SK-N-MC (cell line): ENCODE results near the gene LSM2.
"Not testable (repeated sequence)": the region's sequence is repeated elsewhere in the genome, so short reads cannot be mapped to it uniquely, and the experiment has no call there.

Experiments used
- DNase-seq: peaks from one replicate; pipeline ENCODE4 v3.0.0-alpha.2; 2011; ENCODE audit warnings: low read depth, low spot score
- H3K27ac ChIP-seq: fragments of 200-600 bp; sonication (generic); 2 replicates; pipeline ENCODE4 v1.5.1; 2016; ENCODE audit warnings: mixed run types
- H3K36me3 ChIP-seq: fragments of 200-600 bp; sonication (generic); 2 replicates; pipeline ENCODE4 v1.6.1; 2017; ENCODE audit warnings: antibody characterized with exemption, low read length, mixed read lengths; ENCODE audit not compliant: insufficient read depth
- H3K4me3 ChIP-seq: fragments of 200-600 bp; sonication (generic); 2 replicates; pipeline ENCODE4 v1.5.1; 2016
- H3K9ac ChIP-seq: fragments of 200-600 bp; sonication (generic); 2 replicates; pipeline ENCODE4 v1.8.0; 2017; ENCODE audit warnings: mixed run types, mixed read lengths; ENCODE audit not compliant: insufficient read length
- H3K9me3 ChIP-seq: fragments of 200-600 bp; sonication (generic); 2 replicates; pipeline ENCODE4 v1.6.1; 2017; ENCODE audit warnings: low read depth, mild to moderate bottlenecking, antibody characterized with exemption, low read length, moderate library complexity, mixed read lengths
- EZH2 ChIP-seq: fragments of 200-600 bp; sonication (generic); IDR thresholded peaks from one replicate; pipeline ENCODE4 v1.6.1; 2017; ENCODE audit warnings: antibody characterized with exemption
- FOXP2 ChIP-seq: optimal IDR thresholded peaks from 2 replicates; pipeline ENCODE3; 2011; ENCODE audit warnings: mild to moderate bottlenecking, moderate library complexity; ENCODE audit not compliant: insufficient read depth; ENCODE audit errors: extremely low read length, control extremely low read depth
- POLR2AphosphoS5 ChIP-seq: IDR thresholded peaks from 2 replicates; pipeline ENCODE4 v1.6.1; 2012; ENCODE audit warnings: mild to moderate bottlenecking, low read depth, low read length, borderline replicate concordance

Gene LSM2

DNA sequence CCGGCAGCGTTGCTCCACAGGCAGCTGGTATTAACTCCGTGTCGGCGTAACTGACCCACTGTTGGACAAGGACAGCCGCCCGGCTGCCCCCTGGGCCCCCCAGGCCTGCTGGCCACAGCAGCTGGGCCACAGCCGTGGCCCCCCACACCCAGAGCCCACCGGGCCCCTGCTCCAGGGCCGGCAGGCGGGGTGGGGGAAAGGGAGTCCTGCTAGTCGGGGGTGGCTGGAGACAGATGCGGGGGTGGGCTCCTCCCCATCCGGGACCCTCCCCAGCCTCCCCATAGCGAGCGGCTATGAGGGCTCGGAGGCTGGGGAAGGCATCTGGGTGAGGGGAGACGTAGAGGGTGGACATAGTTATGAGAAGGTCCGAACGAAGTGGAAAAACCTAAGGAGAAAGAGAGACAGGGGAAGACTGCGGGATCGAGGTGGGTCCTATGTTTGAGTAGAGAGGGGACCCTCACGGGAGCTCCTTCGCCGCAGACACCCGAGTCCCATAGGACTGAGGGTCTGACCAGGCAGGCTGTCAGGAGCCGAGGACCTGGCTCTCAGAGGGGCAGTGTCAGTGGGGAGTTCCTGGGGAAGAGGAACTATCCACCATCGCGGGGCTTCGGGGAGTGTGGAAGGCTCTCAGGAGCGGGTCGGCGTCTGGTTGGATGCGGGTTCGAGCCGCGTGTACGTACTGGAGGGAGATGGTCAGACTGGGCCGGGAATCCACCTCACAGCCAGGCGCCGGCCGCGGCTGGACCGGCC is 11.7 kb downstream of the LSM2 start:
- Histone ChIP-seq H3K4me3 (peak overlapping the region; percentile 98), H3K27ac (peak overlapping the region; percentile 86), H3K36me3 (peaks cover 37% of the 10 kb centered on the region), H3K9ac (peak overlapping the region; percentile 98), H3K9me3 (no peaks in the 10 kb centered on the region)
- DNase-seq: no peak
- TF ChIP-seq POLR2AphosphoS5 (0 out of 2 replicates have a peak, but pooled peaks have one; percentile 10), FOXP2 (no peak)

DNA sequence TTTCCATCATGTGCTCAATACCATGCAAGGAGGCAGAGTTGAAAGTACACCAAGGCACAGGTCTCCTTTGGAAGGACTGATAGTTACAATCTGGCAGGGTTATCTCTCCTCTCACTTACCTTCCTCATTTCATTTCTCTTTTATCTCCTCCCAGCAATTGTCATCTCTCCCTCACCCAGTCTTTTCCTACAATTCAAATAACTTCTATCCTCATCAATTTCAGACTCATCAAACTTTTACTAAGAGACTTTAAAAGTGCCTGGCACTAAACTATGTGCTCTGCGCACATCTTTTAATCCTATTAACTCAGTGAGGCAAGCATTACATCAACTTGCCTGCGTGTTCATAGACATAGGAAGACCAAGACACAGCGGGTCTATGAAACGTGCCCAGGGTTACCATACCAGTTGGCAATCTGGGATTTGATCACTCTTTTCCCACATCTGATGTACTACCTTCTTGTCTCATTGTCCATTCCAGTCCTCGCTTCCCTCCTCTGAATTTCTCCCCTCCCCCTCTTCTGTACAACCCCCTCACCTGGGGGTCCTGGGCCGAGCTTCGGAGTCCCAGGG is 12.4 kb downstream of the LSM2 start:
- Histone ChIP-seq H3K9ac (peak overlapping the region; percentile 98), H3K36me3 (peaks cover 42% of the 10 kb centered on the region), H3K27ac (peak overlapping the region; percentile 86), H3K4me3 (peak overlapping the region; percentile 98), H3K9me3 (no peaks in the 10 kb centered on the region)
- no peak for TF ChIP-seq EZH2
- no peak for DNase-seq

DNA sequence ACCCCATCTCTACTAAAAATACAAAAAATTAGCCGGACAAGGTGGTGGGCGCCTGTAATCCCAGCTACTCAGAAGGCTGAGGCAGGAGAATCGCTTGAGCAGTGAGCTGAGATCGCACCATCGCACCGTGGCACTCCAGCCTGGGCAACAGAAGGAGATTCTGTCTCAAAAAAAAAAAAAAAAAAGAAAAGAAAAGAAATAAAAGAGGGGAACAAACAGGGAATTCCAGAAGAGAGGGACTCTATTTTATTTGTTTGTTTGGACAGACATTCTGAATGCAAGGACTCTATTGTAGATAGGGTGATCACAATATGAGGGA is 12.9 kb downstream of the LSM2 start:
- DNase-seq, H3K9me3 ChIP-seq: not testable (repeated sequence)
- H3K36me3 ChIP-seq: peaks cover 46% of the 10 kb centered on the region
- peak overlapping the region; percentile 86 for H3K27ac ChIP-seq
- H3K4me3 ChIP-seq: peak overlapping the region; percentile 98
- peak overlapping the region; percentile 98 for H3K9ac ChIP-seq

DNA sequence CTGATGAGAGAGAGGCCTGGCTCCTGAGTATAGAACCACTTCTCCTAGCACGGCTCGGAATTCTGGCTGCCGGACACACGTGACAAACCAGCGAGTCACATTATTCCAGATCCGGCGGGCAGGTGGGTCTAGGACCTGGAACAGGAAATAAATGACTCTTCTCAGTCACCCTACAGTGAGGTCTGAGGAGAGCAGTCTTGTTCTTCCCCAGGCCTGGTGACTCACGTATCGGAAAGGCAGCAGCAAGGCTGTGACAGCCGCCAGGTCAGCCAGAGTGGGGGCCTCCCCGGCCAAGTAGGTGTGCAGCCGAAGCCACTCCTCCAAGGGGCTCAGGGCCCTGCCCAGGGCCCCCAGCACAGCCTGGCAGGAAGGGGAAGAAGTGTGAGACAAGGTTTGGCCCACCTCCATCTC is 14.0 kb downstream of the LSM2 start:
- Histone ChIP-seq H3K9me3 (no peaks in the 10 kb centered on the region), H3K36me3 (peaks cover 46% of the 10 kb centered on the region), H3K9ac (no peak overlapping the region), H3K4me3 (no peak overlapping the region), H3K27ac (0 out of 2 replicates have a peak overlapping the region, but pooled peaks have one; percentile 36)
- DNase-seq: no peak
- no peak for TF ChIP-seq EZH2
- no peak for TF ChIP-seq POLR2AphosphoS5
- no peak for TF ChIP-seq FOXP2

DNA sequence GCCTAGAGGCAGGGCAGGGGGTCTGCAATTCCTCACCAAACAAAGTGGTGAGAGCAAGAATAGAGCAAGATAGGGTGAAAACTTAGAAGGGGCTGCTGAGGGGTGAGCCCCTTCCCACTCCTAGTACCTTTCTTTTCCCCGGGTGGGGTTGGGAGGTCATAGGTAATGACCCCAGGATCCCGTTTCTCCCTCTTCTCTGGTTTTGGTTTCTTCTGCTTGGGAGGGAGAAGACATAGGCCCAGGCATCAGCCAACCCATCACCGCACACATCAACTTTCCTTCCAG is 14.7 kb downstream of the LSM2 start:
- no peak for DNase-seq
- TF ChIP-seq POLR2AphosphoS5 (no peak), EZH2 (no peak), FOXP2 (no peak)
- no peak overlapping the region for H3K4me3 ChIP-seq
- 0 out of 2 replicates have a peak overlapping the region, but pooled peaks have one; percentile 36 for H3K27ac ChIP-seq
- H3K9me3 ChIP-seq: no peaks in the 10 kb centered on the region
- H3K9ac ChIP-seq: no peak overlapping the region
- H3K36me3 ChIP-seq: peaks cover 52% of the 10 kb centered on the region

DNA sequence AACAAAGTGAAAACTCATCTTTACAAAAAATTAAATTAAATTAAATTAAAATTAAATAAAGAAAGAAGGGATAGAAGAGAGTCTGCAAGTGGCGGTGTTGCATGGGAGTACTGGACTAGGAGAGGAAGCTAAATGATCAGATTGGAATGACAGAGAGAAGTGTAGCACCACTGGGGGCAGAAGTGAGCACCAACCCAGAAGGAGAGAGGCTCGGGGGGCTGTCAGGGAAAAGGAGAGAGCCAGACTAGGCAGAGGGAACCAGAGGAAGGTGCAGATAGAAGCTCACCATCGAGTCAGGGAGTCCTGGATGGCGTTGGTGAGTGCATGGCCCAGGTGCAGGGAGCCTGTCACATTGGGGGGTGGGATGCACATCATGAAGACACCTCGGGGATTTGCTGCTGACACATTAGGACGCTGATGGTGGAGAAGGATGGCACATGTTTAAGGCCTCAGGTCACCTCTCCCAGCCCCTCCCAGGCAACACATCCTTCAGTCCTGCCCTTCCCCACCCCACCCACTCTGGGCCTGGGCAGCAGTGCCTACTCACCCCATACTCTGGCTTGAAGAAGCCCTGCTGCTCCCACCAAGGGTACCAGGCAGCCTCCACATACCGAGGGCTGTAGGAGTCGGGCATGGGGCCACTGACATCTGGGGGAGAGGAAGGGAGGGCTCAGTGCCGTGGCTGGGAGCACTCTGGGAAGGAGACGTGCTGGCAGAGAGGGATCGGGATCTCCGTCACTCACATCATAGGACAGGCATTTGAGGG is 15.3 kb downstream of the LSM2 start:
- no peak overlapping the region for H3K27ac ChIP-seq
- H3K4me3 ChIP-seq: no peak overlapping the region
- H3K9ac ChIP-seq: no peak overlapping the region
- no peak for TF ChIP-seq FOXP2
- no peak for TF ChIP-seq EZH2
- TF ChIP-seq POLR2AphosphoS5: no peak
- no peak for DNase-seq
- peaks cover 48% of the 10 kb centered on the region for H3K36me3 ChIP-seq
- H3K9me3 ChIP-seq: no peaks in the 10 kb centered on the region

DNA sequence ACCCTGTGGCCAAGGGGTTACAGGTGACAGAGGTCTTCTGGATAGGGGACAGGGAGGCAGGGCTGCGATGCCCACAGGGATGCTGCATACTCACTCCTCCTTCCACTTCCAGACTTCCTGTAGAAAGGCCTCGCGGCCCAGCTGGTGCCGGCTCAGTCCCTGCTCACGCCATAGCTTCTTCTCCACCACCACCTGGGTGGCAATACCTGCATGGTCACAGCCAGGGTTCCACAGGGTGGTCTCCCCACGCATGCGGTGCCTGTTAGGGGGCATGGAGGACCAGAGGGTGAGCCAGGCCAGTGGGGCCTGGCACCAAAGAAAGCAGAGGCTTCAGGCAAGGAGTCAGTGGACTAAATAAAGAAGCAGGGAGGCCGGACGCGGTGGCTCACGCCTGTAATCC is 21.3 kb downstream of the LSM2 start:
- no peak for DNase-seq
- TF ChIP-seq POLR2AphosphoS5: no peak
- no peak for TF ChIP-seq FOXP2
- Histone ChIP-seq H3K27ac (no peak overlapping the region), H3K4me3 (no peak overlapping the region), H3K36me3 (peaks cover 75% of the 10 kb centered on the region), H3K9me3 (no peaks in the 10 kb centered on the region), H3K9ac (no peak overlapping the region)

DNA sequence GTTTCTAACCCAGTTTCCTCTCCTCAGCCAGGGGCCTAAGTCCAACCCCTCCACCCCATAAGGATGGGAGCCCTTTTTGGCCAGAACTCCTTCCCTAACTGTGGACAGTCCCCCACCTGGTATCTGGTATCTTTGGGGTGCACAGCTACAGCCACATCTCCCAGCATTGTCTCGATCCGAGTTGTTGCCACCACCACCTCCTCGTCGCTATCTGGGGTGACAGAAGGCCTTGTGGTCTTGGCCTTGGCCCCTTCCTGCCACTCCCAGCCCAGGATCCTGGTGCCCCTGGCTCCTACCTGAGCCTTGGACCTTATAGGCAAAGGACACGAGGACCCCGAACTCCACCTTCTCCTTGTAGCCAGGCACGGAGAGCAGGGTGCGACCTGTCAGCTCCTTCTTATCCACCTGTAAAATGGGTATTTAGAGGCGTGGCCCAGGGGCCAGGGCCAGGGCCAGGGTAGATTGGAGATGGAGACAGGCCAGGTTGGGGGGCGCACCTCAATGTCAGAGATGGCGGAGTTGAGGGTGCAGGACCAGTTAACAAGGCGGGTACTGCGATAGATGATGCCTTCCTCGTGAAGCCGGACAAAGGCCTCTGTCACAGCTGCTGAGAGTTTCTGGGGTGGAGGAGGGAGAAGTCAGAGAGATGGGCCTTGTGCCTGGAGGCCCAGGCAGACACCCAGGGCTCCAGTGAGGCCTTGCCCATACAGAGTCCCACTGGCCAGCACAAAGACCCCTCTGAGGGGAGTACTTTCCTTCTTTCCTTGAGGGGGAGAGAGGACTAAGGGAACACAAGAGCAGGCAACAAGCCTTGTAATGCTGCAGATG is 22.5 kb downstream of the LSM2 start:
- Histone ChIP-seq H3K27ac (no peak overlapping the region), H3K36me3 (peaks cover 77% of the 10 kb centered on the region), H3K9ac (no peak overlapping the region), H3K9me3 (no peaks in the 10 kb centered on the region), H3K4me3 (no peak overlapping the region)
- no peak for DNase-seq
- no peak for TF ChIP-seq POLR2AphosphoS5
- TF ChIP-seq FOXP2: no peak
- no peak for TF ChIP-seq EZH2
